Progenitor cell of endocrine pancreas (in vitro differentiated cells): ENCODE results near the gene C2orf92. TPM values are rescaled to one million over a fixed set of nuclear protein-coding genes. Genes with fewer than 3 reads are reported as not detected.

Experiments
- DNase-seq: peaks from one replicate; pipeline ENCODE4 v3.0.0; 2021; ENCODE audit warnings: low spot score; ENCODE audit not compliant: unreplicated experiment
- H3K27ac Mint-ChIP-seq: 2 replicates; pipeline ENCODE4 v1.8.0; 2021; ENCODE audit warnings: mild to moderate bottlenecking, moderate library complexity, mixed read lengths
- H3K27me3 Mint-ChIP-seq: 2 replicates; pipeline ENCODE4 v1.8.0; 2021; ENCODE audit warnings: mixed read lengths
- H3K36me3 Mint-ChIP-seq: 2 replicates; pipeline ENCODE4 v1.8.0; 2022; ENCODE audit warnings: mixed read lengths; ENCODE audit not compliant: insufficient read depth
- H3K4me1 Mint-ChIP-seq: 2 replicates; pipeline ENCODE4 v1.8.0; 2021; ENCODE audit warnings: low read depth, mixed read lengths
- H3K4me3 Mint-ChIP-seq: 2 replicates; pipeline ENCODE4 v1.8.0; 2021; ENCODE audit warnings: low read depth, mild to moderate bottlenecking, moderate library complexity, mixed read lengths
- H3K9me3 Mint-ChIP-seq: 2 replicates; pipeline ENCODE4 v1.8.0; 2021; ENCODE audit warnings: low read depth, mixed read lengths
- CTCF ChIP-seq: fragments of 200-600 bp; sonication (generic); IDR thresholded peaks from one replicate; pipeline ENCODE4 v1.5.0; 2021; ENCODE audit warnings: antibody characterized with exemption, mild to moderate bottlenecking; ENCODE audit not compliant: unreplicated experiment
- total RNA-seq: library from RNA; stranded (reverse); gene quantifications from 2 replicates; pipeline ENCODE4 v1.2.1, GENCODE V29; 2021

Gene C2orf92
- total RNA-seq, 1 donor from 2014 or later = 15.9 TPM

- H3K36me3 Mint-ChIP-seq = no peaks in the 10 kb centered on the region
- peaks cover 18% of the 10 kb centered on the region for H3K4me1 Mint-ChIP-seq
- no peaks in the 10 kb centered on the region for H3K9me3 Mint-ChIP-seq
- H3K4me3 Mint-ChIP-seq = no peak overlapping the region
- DNase-seq = no peak
- no peak for TF ChIP-seq CTCF
- no peaks in the 10 kb centered on the region for H3K27me3 Mint-ChIP-seq
- peak overlapping the region; percentile 59 for H3K27ac Mint-ChIP-seq
These were observed 48.1 kb downstream of the C2orf92 start for GRCh38 chr2:97717613-97717995.

- TF ChIP-seq CTCF = no peak
- H3K4me3 Mint-ChIP-seq = no peak overlapping the region
These were observed 48.8 kb downstream of the C2orf92 start for GRCh38 chr2:97718051-97718882.

GRCh38 chr2:97718942-97719341, 49.4 kb downstream of the C2orf92 start:
- Mint-ChIP-seq H3K4me3 (no peak overlapping the region), H3K27ac (peak overlapping the region; percentile 15), H3K27me3 (no peaks in the 10 kb centered on the region), H3K36me3 (no peaks in the 10 kb centered on the region), H3K9me3 (no peaks in the 10 kb centered on the region), H3K4me1 (peaks cover 12% of the 10 kb centered on the region)
- no peak for DNase-seq
- no peak for TF ChIP-seq CTCF

More at GRCh38 chr2:97718051-97718882, 48.8 kb downstream of the C2orf92 start:
- Mint-ChIP-seq H3K27ac (peak overlapping the region; percentile 59), H3K27me3 (no peaks in the 10 kb centered on the region), H3K36me3 (no peaks in the 10 kb centered on the region), H3K4me1 (peaks cover 15% of the 10 kb centered on the region), H3K9me3 (no peaks in the 10 kb centered on the region)
- DNase-seq = no peak

- H3K4me1 Mint-ChIP-seq = peaks cover 12% of the 10 kb centered on the region
- no peaks in the 10 kb centered on the region for H3K9me3 Mint-ChIP-seq
- no peaks in the 10 kb centered on the region for H3K27me3 Mint-ChIP-seq
- no peak overlapping the region for H3K4me3 Mint-ChIP-seq
- peak overlapping the region; percentile 15 for H3K27ac Mint-ChIP-seq
- DNase-seq = no peak
- TF ChIP-seq CTCF = no peak
- H3K36me3 Mint-ChIP-seq = no peaks in the 10 kb centered on the region
These were observed 50.0 kb downstream of the C2orf92 start for GRCh38 chr2:97719362-97720155.

- Mint-ChIP-seq H3K4me3 (no peak overlapping the region), H3K27ac (no peak overlapping the region), H3K27me3 (no peaks in the 10 kb centered on the region), H3K9me3 (no peaks in the 10 kb centered on the region), H3K36me3 (no peaks in the 10 kb centered on the region), H3K4me1 (peaks cover 12% of the 10 kb centered on the region)
- no peak for DNase-seq
- TF ChIP-seq CTCF = no peak
These were observed 51.2 kb downstream of the C2orf92 start for GRCh38 chr2:97720746-97721145.
